Measurements from ENCODE around the gene LRCH1. TPM values are rescaled to one million over a fixed set of nuclear protein-coding genes. Genes with fewer than 3 reads are reported as not detected.

Gene LRCH1
- polyA plus RNA-seq, 1 donor (not counting 4 experiments of a cell fraction or from before 2014, with no cell fraction given): 16.2 TPM

- H3K27me3 ChIP-seq (ENCODE audit: control insufficient read depth, extremely low read depth, insufficient read depth, low read length): no peaks in the 10 kb centered on the region
- DNase-seq (ENCODE audit: low read depth, low spot score): no peak
- dilution Hi-C loops (cut with MboI; ENCODE audit: extremely low pct_ligation_motif_present, low sequenced_read_pairs): no loop called here
Observed at GRCh38 chr13:46735425-46735824, 182.5 kb downstream of the LRCH1 start.

GRCh38 chr13:46736541-46737310 lies 183.8 kb downstream of the LRCH1 start:
- Histone ChIP-seq H3K4me3 (ENCODE audit: control insufficient read depth in 2 of 3, extremely low read depth in 1 of 3, insufficient read depth in 2 of 3, low read depth in 1 of 3, low read length in 3 of 3) (no peak overlapping the region), H3K27me3 (ENCODE audit: control insufficient read depth, extremely low read depth, insufficient read depth, low read length) (no peaks in the 10 kb centered on the region), H2AFZ (ENCODE audit: control insufficient read depth, low read length) (no peak overlapping the region), H3K9me3 (ENCODE audit: control insufficient read depth, low read depth, low read length) (no peaks in the 10 kb centered on the region), H3K36me3 (ENCODE audit: control insufficient read depth in 2 of 2, extremely low read depth in 1 of 2, insufficient read depth in 2 of 2, low read length in 2 of 2) (peaks cover 10 to 14% of the 10 kb centered on the region in 2 experiments), H3K79me2 (ENCODE audit: control insufficient read depth, insufficient read depth, low read length) (no peaks in the 10 kb centered on the region), H3K4me1 (ENCODE audit: control insufficient read depth, extremely low read depth, insufficient read depth, low read length) (peaks cover 5% of the 10 kb centered on the region), H4K20me1 (ENCODE audit: control insufficient read depth, extremely low read depth, insufficient read depth, low read length) (no peaks in the 10 kb centered on the region), H3K9me1 (ENCODE audit: control insufficient read depth, extremely low read depth, insufficient read depth, low read length) (no peaks in the 10 kb centered on the region), H3K27ac (ENCODE audit: control insufficient read depth, insufficient read depth, low read length) (no peak overlapping the region), H3K9ac (ENCODE audit: control insufficient read depth, extremely low read depth, insufficient read depth, low read length) (no peak overlapping the region), H3K4me2 (ENCODE audit: control insufficient read depth, extremely low read depth, insufficient read depth, low read depth, low read length) (no peak overlapping the region)
- DNase-seq (ENCODE audit: low read depth, low spot score) (no peak), FAIRE-seq (no peak)
- TF ChIP-seq CTCF (optimal IDR thresholded peaks at IDR 0.05 in 1 of 3, IDR thresholded peaks at IDR 0.05 in 1 of 3, conservative IDR thresholded peaks at IDR 0.05 in 1 of 3; ENCODE audit: extremely low read depth in 1 of 3, insufficient read depth in 2 of 3, low read length in 3 of 3) (no peak), EZH2 (IDR thresholded peaks at IDR 0.05; ENCODE audit: low read length) (no peak)
- dilution Hi-C loops (cut with MboI; ENCODE audit: extremely low pct_ligation_motif_present, low sequenced_read_pairs): no loop called here

More at GRCh38 chr13:46735425-46735824, 182.5 kb downstream of the LRCH1 start:
- H2AFZ ChIP-seq (ENCODE audit: control insufficient read depth, low read length): no peak overlapping the region
- H3K79me2 ChIP-seq (ENCODE audit: control insufficient read depth, insufficient read depth, low read length): no peaks in the 10 kb centered on the region
- H3K4me1 ChIP-seq (ENCODE audit: control insufficient read depth, extremely low read depth, insufficient read depth, low read length): peaks cover 5% of the 10 kb centered on the region
- no peak overlapping the region for H3K4me3 ChIP-seq (ENCODE audit: control insufficient read depth in 2 of 3, extremely low read depth in 1 of 3, insufficient read depth in 2 of 3, low read depth in 1 of 3, low read length in 3 of 3)
- H3K9me3 ChIP-seq (ENCODE audit: control insufficient read depth, low read depth, low read length): no peaks in the 10 kb centered on the region
- H3K27ac ChIP-seq (ENCODE audit: control insufficient read depth, insufficient read depth, low read length): no peak overlapping the region
- TF ChIP-seq CTCF (optimal IDR thresholded peaks at IDR 0.05 in 1 of 3, IDR thresholded peaks at IDR 0.05 in 1 of 3, conservative IDR thresholded peaks at IDR 0.05 in 1 of 3; ENCODE audit: extremely low read depth in 1 of 3, insufficient read depth in 2 of 3, low read length in 3 of 3): no peak
- no peak for TF ChIP-seq EZH2 (IDR thresholded peaks at IDR 0.05; ENCODE audit: low read length)
- no peak overlapping the region for H3K9ac ChIP-seq (ENCODE audit: control insufficient read depth, extremely low read depth, insufficient read depth, low read length)
- peaks cover 12 to 13% of the 10 kb centered on the region in 2 experiments for H3K36me3 ChIP-seq (ENCODE audit: control insufficient read depth in 2 of 2, extremely low read depth in 1 of 2, insufficient read depth in 2 of 2, low read length in 2 of 2)
- no peak for FAIRE-seq
- no peak overlapping the region for H3K4me2 ChIP-seq (ENCODE audit: control insufficient read depth, extremely low read depth, insufficient read depth, low read depth, low read length)
- no peaks in the 10 kb centered on the region for H4K20me1 ChIP-seq (ENCODE audit: control insufficient read depth, extremely low read depth, insufficient read depth, low read length)
- H3K9me1 ChIP-seq (ENCODE audit: control insufficient read depth, extremely low read depth, insufficient read depth, low read length): no peaks in the 10 kb centered on the region
